Measurements from ENCODE around the gene UQCR10.

DNA sequence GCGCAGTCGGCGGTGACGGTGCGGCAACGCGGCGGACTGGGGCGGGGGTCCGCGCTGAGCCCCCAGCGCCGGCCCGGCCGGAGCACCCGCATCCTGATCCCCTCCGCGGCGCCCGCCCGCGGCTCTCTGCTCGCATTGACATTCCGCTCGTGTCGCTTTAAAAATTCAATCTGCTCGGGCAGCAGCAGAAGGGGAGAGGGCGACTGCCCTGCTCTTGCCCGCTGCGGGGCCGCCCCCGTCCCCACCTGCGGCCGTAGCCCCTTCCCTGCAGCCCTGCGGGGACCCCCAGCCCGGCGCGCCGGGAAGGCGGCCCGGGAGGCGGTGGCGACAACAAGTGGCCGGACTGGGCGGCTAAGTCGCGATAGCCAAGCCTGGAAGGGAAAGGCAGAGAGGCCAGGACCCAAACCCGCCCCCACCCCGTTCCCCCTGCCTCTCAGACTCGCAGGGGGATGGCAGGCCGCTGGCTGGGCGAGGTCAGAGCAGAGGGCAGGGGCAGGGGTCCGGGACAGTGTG, 46.3 kb upstream of the UQCR10 start:
- TF ChIP-seq, protein P1, sequence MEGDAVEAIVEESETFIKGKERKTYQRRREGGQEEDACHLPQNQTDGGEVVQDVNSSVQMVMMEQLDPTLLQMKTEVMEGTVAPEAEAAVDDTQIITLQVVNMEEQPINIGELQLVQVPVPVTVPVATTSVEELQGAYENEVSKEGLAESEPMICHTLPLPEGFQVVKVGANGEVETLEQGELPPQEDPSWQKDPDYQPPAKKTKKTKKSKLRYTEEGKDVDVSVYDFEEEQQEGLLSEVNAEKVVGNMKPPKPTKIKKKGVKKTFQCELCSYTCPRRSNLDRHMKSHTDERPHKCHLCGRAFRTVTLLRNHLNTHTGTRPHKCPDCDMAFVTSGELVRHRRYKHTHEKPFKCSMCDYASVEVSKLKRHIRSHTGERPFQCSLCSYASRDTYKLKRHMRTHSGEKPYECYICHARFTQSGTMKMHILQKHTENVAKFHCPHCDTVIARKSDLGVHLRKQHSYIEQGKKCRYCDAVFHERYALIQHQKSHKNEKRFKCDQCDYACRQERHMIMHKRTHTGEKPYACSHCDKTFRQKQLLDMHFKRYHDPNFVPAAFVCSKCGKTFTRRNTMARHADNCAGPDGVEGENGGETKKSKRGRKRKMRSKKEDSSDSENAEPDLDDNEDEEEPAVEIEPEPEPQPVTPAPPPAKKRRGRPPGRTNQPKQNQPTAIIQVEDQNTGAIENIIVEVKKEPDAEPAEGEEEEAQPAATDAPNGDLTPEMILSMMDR (IDR thresholded peaks at IDR 0.05) = no peak
- no peak for TF ChIP-seq POLR2AphosphoS5 (IDR thresholded peaks at IDR 0.05)

All from transverse colon (tissue), 4 donors.